M059J (cell line): ENCODE measurements around the gene CDC20B. TPM values are rescaled to one million over a fixed set of nuclear protein-coding genes. Genes with fewer than 3 reads are reported as not detected.

Source experiments
- DNase-seq: peaks from one replicate; pipeline ENCODE4 v3.0.0-alpha.2; 2012; ENCODE audit warnings: low read depth
- total RNA-seq: library from RNA; depleted of rRNA; stranded (reverse); fragments of >200 nt; shearing (Covaris generic); gene quantifications from 2 replicates; pipeline ENCODE4 v1.2.3, GENCODE V29; 2014; rRNA removed

Gene CDC20B
- not detected in 2 replicates for total RNA-seq

- DNase-seq, result peak; percentile 71
These were observed at the start of gene CDC20B for GRCh38 chr5:55172937-55173686. Gene CDC20B, minus strand, starts transcription at chr5:55173177. Its CDS starts 177 bp downstream, at chr5:55173000.

GRCh38 chr5:55222092-55222984 lies 49.4 kb upstream of the CDC20B start:
- no peak for DNase-seq

- DNase-seq, result peak; percentile 44
These were observed 47.6 kb upstream of the CDC20B start for GRCh38 chr5:55220433-55221185.

- no peak for DNase-seq
These were observed 46.8 kb upstream of the CDC20B start for GRCh38 chr5:55219770-55220169.

GRCh38 chr5:55218967-55219366 lies 46.0 kb upstream of the CDC20B start:
- DNase-seq, result no peak

- peak; percentile 30 for DNase-seq
These were observed 38.4 kb upstream of the CDC20B start for GRCh38 chr5:55211184-55211874.

GRCh38 chr5:55205001-55205400 lies 32.0 kb upstream of the CDC20B start:
- no peak for DNase-seq

GRCh38 chr5:55191165-55191564 lies 18.2 kb upstream of the CDC20B start:
- peak; percentile 16 for DNase-seq

- no peak for DNase-seq
These were observed 15.9 kb upstream of the CDC20B start for GRCh38 chr5:55188656-55189540.

- DNase-seq, result peak; percentile 45
These were observed 14.4 kb upstream of the CDC20B start for GRCh38 chr5:55187370-55187769.

- no peak for DNase-seq
These were observed 7.0 kb upstream of the CDC20B start for GRCh38 chr5:55180016-55180415.

GRCh38 chr5:55177078-55177477 lies 4.1 kb upstream of the CDC20B start:
- DNase-seq, result no peak

- peak; percentile 74 for DNase-seq
These were observed 3.3 kb upstream of the CDC20B start for GRCh38 chr5:55176176-55176818.

- no peak for DNase-seq
These were observed 2.8 kb upstream of the CDC20B start for GRCh38 chr5:55175781-55176175.

GRCh38 chr5:55173687-55174230 lies 782 bp upstream of the CDC20B start:
- no peak for DNase-seq

- peak; percentile 88 for DNase-seq
These were observed 702 bp downstream of the CDC20B start for GRCh38 chr5:55172051-55172899.

- DNase-seq, result no peak
These were observed 1.5 kb downstream of the CDC20B start for GRCh38 chr5:55171471-55171870.

GRCh38 chr5:55162666-55163065 lies 10.3 kb downstream of the CDC20B start:
- DNase-seq, result no peak
